AG04450 (cell line): ENCODE results near the gene NEMP2. TPM values are rescaled to one million over a fixed set of nuclear protein-coding genes. Genes with fewer than 3 reads are reported as not detected.
A peak's percentile ranks its signal among the peaks of the same experiment; 100 is the strongest.

Source experiments
- CTCF ChIA-PET: fragments of 300-600, 350-600 bp; formaldehyde crosslinking; extraction: SDS; loops from one replicate; lab custom pipeline; 2022; ENCODE audit warnings: antibody characterized with exemption, inconsistent platforms; lab: Charles Lee
- POLR2A ChIA-PET: fragments of 350-600 bp; formaldehyde crosslinking; extraction: SDS; loops from one replicate; lab custom pipeline; 2021; ENCODE audit warnings: antibody characterized with exemption, inconsistent platforms; lab: Yijun Ruan, JAX
- DNase-seq: peaks from one replicate; pipeline ENCODE4 v3.0.0-alpha.2; 2011; ENCODE audit warnings: low read depth, low spot score
- H3K27ac ChIP-seq: one replicate; pipeline ENCODE4 v1.5.1; 2012; ENCODE audit warnings: low read depth, low read length, control low read depth
- H3K27me3 ChIP-seq: one replicate; pipeline ENCODE4 v1.6.0; 2012; ENCODE audit warnings: low read length; ENCODE audit not compliant: control insufficient read depth, insufficient read depth
- H3K4me3 ChIP-seq: 2 replicates; pipeline ENCODE4 v1.5.1; 2011; ENCODE audit warnings: mild to moderate bottlenecking, low read depth, low read length, control low read depth
- H3K9me3 ChIP-seq: 2 replicates; pipeline ENCODE4 v1.5.1; 2012; ENCODE audit warnings: low read length; ENCODE audit not compliant: control insufficient read depth, insufficient read depth
- CTCF ChIP-seq: IDR thresholded peaks from 2 replicates; pipeline ENCODE4 v1.5.1; 2011; ENCODE audit warnings: low read depth, low read length, control low read depth, inconsistent platforms
- polyA plus RNA-seq: library from polyadenylated mRNA; depleted of rRNA; stranded (reverse); fragments of >200 nt; gene quantifications from 2 replicates; pipeline ENCODE4 v1.2.3, GENCODE V29; 2011

The NEMP2 gene
- polyA plus RNA-seq, 1 experiment = 7.3 TPM

- Histone ChIP-seq H3K27ac (no peak overlapping the region), H3K27me3 (no peaks in the 10 kb centered on the region), H3K4me3 (no peak overlapping the region), H3K9me3 (no peaks in the 10 kb centered on the region)
- CTCF ChIA-PET = no interaction called here
- DNase-seq = no peak
- POLR2A ChIA-PET = no interaction called here
- no peak for TF ChIP-seq CTCF
These were observed 13.4 kb upstream of the NEMP2 start for GRCh38 chr2:190547886-190548285.

- ChIA-PET POLR2A (interaction anchor here (0.6 kb wide), 1 partner anchor 12 kb away, joined by 3 read pairs; the partner anchor contains the start of gene NEMP2), CTCF (no interaction called here)
- no peak for DNase-seq
- H3K27ac ChIP-seq = no peak overlapping the region
- no peak overlapping the region for H3K4me3 ChIP-seq
- TF ChIP-seq CTCF = no peak
- no peaks in the 10 kb centered on the region for H3K9me3 ChIP-seq
- no peaks in the 10 kb centered on the region for H3K27me3 ChIP-seq
These were observed 12.2 kb upstream of the NEMP2 start for GRCh38 chr2:190546734-190547133.

GRCh38 chr2:190545555-190546385 is 11.2 kb upstream of the NEMP2 start:
- TF ChIP-seq CTCF = no peak
- H3K4me3 ChIP-seq = peak overlapping the region; percentile 36
- no peaks in the 10 kb centered on the region for H3K9me3 ChIP-seq
- no peak for DNase-seq
- POLR2A ChIA-PET = interaction anchor here (0.6 kb wide), 2 partner anchors 11 to 12 kb away, joined by 3 read pairs; partner anchors contain the start of gene NEMP2
- H3K27me3 ChIP-seq = no peaks in the 10 kb centered on the region
- H3K27ac ChIP-seq = no peak overlapping the region
- CTCF ChIA-PET = no interaction called here

- peaks cover 4% of the 10 kb centered on the region for H3K9me3 ChIP-seq
- peak overlapping the region; percentile 36 for H3K4me3 ChIP-seq
- DNase-seq = no peak
- CTCF ChIA-PET = interaction anchor here (0.6 kb wide), 1 partner anchor 260 kb away, joined by 4 read pairs; no protein-coding TSS in a partner anchor
- H3K27me3 ChIP-seq = no peaks in the 10 kb centered on the region
- H3K27ac ChIP-seq = no peak overlapping the region
- POLR2A ChIA-PET = interaction anchor here (0.6 kb wide), 1 partner anchor 11 kb away, joined by 3 read pairs; no protein-coding TSS in a partner anchor
- TF ChIP-seq CTCF = no peak
These were observed 10.6 kb upstream of the NEMP2 start for GRCh38 chr2:190545093-190545492.

GRCh38 chr2:190540048-190540447 is 5.5 kb upstream of the NEMP2 start:
- DNase-seq = no peak
- POLR2A ChIA-PET = no interaction called here
- no peak overlapping the region for H3K27ac ChIP-seq
- no peaks in the 10 kb centered on the region for H3K27me3 ChIP-seq
- H3K9me3 ChIP-seq = peaks cover 5% of the 10 kb centered on the region
- TF ChIP-seq CTCF = no peak
- H3K4me3 ChIP-seq = no peak overlapping the region
- CTCF ChIA-PET = no interaction called here
